OCI-LY1 (cell line): ENCODE results near the gene SLC12A8.

Experiments used
- H2AFZ ChIP-seq: fragments of 200-600 bp; sonication (generic), shearing (Covaris generic); 2 replicates; pipeline ENCODE4 v1.6.0; 2014; ENCODE audit warnings: antibody characterized with exemption, mild to moderate bottlenecking, low read length
- H3F3A ChIP-seq: fragments of 200-600 bp; sonication (generic), shearing (Covaris generic); 2 replicates; pipeline ENCODE4 v1.6.0; 2014; ENCODE audit warnings: mild to moderate bottlenecking, antibody characterized with exemption, low read length, moderate library complexity; ENCODE audit not compliant: insufficient read depth
- H3K27ac ChIP-seq: fragments of 200-600 bp; sonication (generic); 2 replicates; pipeline ENCODE4 v1.5.1; 2014; ENCODE audit warnings: low read length, mixed run types, mild to moderate bottlenecking, low read depth; ENCODE audit not compliant: poor library complexity, severe bottlenecking
- H3K27me3 ChIP-seq: fragments of 200-600 bp; sonication (generic); 2 replicates; pipeline ENCODE4 v1.6.0; 2014; ENCODE audit warnings: antibody characterized with exemption, mild to moderate bottlenecking, low read length, moderate library complexity; ENCODE audit not compliant: insufficient read depth
- H3K36me3 ChIP-seq: fragments of 200-600 bp; sonication (generic); 2 replicates; pipeline ENCODE4 v1.6.1; 2014; ENCODE audit warnings: mild to moderate bottlenecking, antibody characterized with exemption, low read length, moderate library complexity, mixed read lengths; ENCODE audit not compliant: insufficient read depth
- H3K4me1 ChIP-seq: fragments of 200-600 bp; sonication (generic); 2 replicates; pipeline ENCODE4 v1.5.1; 2014; ENCODE audit warnings: mild to moderate bottlenecking, low read length, moderate library complexity; ENCODE audit not compliant: insufficient read depth, severe bottlenecking
- H3K4me2 ChIP-seq: fragments of 200-600 bp; sonication (generic), shearing (Covaris generic); 2 replicates; pipeline ENCODE4 v1.6.1; 2014; ENCODE audit warnings: low read length
- H3K4me3 ChIP-seq: fragments of 200-600 bp; sonication (generic); 2 replicates; pipeline ENCODE4 v1.5.1; 2014; ENCODE audit warnings: low read length, low read depth, mild to moderate bottlenecking, mixed read lengths; ENCODE audit not compliant: poor library complexity, severe bottlenecking
- H3K79me2 ChIP-seq: fragments of 200-600 bp; shearing (Covaris generic); 2 replicates; pipeline ENCODE4 v1.6.1; 2016; ENCODE audit warnings: mixed run types, low read length, mixed read lengths; ENCODE audit not compliant: insufficient read depth
- H3K9ac ChIP-seq: fragments of 200-600 bp; sonication (generic), shearing (Covaris generic); 2 replicates; pipeline ENCODE4 v1.6.1; 2014; ENCODE audit warnings: mild to moderate bottlenecking, low read length, mixed read lengths
- H3K9me2 ChIP-seq: fragments of 200-600 bp; sonication (generic), shearing (Covaris generic); 2 replicates; pipeline ENCODE4 v1.6.1; 2014; ENCODE audit warnings: low read depth, mild to moderate bottlenecking, low read length, mixed read lengths
- H3K9me3 ChIP-seq: fragments of 200-600 bp; shearing (Covaris generic); 2 replicates; pipeline ENCODE4 v1.6.1; 2014; ENCODE audit warnings: low read length, mixed read lengths
- H4K20me1 ChIP-seq: fragments of 200-600 bp; sonication (generic), shearing (Covaris generic); 2 replicates; pipeline ENCODE4 v1.6.0; 2016; ENCODE audit warnings: mild to moderate bottlenecking, low read length; ENCODE audit not compliant: insufficient read depth
- EZH2 ChIP-seq: fragments of 200-600 bp; sonication (generic), shearing (Covaris generic); IDR thresholded peaks from 2 replicates; pipeline ENCODE4 v1.8.0; 2017; ENCODE audit warnings: borderline replicate concordance, mixed run types, mild to moderate bottlenecking, antibody characterized with exemption, low read length, moderate library complexity, mixed read lengths
- TF ChIP-seq, protein P1 (sequence below): fragments of 200-600 bp; sonication (generic), shearing (Covaris generic); IDR thresholded peaks from 2 replicates; pipeline ENCODE4 v1.5.1; 2017; ENCODE audit warnings: mild to moderate bottlenecking, antibody characterized with exemption, low read length, moderate library complexity, mixed read lengths

The SLC12A8 gene

DNA sequence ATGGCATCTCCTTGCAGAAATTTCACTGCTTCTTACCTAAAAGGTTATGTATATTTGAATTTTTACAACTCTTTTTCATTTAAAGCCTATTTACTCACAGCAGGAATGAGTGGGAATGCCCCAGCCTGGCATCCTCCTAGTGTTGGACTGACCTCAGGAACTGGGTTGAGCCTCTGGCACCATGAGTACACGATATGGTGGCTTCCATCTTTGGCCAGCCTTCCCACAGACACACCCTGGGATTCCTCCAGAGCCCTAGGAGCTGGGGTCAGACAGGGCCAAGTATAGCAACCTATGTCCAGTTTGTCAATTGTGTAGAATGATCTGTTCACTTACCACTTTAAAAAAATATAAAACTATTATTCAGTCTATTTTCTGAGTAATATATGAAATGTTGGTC, 99.6 kb downstream of the SLC12A8 start:
- Histone ChIP-seq H3K9me2 (no peaks in the 10 kb centered on the region), H3K9ac (no peak overlapping the region), H3F3A (no peaks in the 10 kb centered on the region), H4K20me1 (no peaks in the 10 kb centered on the region), H3K79me2 (no peaks in the 10 kb centered on the region), H3K27ac (no peak overlapping the region), H3K36me3 (no peaks in the 10 kb centered on the region), H3K4me1 (no peaks in the 10 kb centered on the region), H3K9me3 (no peaks in the 10 kb centered on the region), H3K4me3 (no peak overlapping the region), H3K27me3 (no peaks in the 10 kb centered on the region), H3K4me2 (no peak overlapping the region), H2AFZ (no peak overlapping the region)
- TF ChIP-seq, protein P1, sequence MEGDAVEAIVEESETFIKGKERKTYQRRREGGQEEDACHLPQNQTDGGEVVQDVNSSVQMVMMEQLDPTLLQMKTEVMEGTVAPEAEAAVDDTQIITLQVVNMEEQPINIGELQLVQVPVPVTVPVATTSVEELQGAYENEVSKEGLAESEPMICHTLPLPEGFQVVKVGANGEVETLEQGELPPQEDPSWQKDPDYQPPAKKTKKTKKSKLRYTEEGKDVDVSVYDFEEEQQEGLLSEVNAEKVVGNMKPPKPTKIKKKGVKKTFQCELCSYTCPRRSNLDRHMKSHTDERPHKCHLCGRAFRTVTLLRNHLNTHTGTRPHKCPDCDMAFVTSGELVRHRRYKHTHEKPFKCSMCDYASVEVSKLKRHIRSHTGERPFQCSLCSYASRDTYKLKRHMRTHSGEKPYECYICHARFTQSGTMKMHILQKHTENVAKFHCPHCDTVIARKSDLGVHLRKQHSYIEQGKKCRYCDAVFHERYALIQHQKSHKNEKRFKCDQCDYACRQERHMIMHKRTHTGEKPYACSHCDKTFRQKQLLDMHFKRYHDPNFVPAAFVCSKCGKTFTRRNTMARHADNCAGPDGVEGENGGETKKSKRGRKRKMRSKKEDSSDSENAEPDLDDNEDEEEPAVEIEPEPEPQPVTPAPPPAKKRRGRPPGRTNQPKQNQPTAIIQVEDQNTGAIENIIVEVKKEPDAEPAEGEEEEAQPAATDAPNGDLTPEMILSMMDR = no peak
- no peak for TF ChIP-seq EZH2

DNA sequence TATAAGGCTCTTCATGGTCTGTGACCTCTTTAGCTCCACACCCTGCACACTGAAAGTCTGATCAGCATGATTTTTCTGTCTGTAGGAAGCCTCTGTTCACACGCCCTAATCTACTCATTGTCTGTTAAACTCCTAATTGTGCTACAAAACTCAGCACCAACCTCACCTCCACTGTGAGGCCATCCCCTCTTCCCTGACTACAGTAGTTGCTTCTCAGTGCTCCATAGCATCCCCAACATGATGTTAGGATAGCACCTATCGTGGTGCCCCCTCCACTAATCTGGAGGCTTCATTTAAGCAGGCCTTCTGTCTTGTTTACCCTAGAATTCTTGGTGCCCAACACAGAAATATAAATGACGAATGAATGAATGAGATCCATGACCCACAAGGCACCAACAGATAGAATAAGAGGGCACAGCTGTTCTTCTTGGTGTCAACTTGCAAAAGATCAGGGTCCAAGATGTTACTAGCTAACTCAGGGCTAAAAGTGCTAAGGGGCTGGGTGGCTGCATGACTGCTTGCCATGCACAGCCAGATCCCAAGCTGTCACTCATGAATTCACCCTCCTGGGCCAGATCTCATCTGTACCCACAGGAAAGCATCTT, 101.6 kb downstream of the SLC12A8 start:
- Histone ChIP-seq H3K36me3 (no peaks in the 10 kb centered on the region), H3K9me3 (no peaks in the 10 kb centered on the region), H2AFZ (no peak overlapping the region), H3K9me2 (no peaks in the 10 kb centered on the region), H3K4me1 (no peaks in the 10 kb centered on the region), H3K4me2 (no peak overlapping the region), H3K4me3 (no peak overlapping the region), H4K20me1 (no peaks in the 10 kb centered on the region), H3K27me3 (no peaks in the 10 kb centered on the region), H3K79me2 (no peaks in the 10 kb centered on the region), H3K9ac (no peak overlapping the region), H3K27ac (no peak overlapping the region), H3F3A (no peaks in the 10 kb centered on the region)
- TF ChIP-seq, protein P1 = no peak
- no peak for TF ChIP-seq EZH2

DNA sequence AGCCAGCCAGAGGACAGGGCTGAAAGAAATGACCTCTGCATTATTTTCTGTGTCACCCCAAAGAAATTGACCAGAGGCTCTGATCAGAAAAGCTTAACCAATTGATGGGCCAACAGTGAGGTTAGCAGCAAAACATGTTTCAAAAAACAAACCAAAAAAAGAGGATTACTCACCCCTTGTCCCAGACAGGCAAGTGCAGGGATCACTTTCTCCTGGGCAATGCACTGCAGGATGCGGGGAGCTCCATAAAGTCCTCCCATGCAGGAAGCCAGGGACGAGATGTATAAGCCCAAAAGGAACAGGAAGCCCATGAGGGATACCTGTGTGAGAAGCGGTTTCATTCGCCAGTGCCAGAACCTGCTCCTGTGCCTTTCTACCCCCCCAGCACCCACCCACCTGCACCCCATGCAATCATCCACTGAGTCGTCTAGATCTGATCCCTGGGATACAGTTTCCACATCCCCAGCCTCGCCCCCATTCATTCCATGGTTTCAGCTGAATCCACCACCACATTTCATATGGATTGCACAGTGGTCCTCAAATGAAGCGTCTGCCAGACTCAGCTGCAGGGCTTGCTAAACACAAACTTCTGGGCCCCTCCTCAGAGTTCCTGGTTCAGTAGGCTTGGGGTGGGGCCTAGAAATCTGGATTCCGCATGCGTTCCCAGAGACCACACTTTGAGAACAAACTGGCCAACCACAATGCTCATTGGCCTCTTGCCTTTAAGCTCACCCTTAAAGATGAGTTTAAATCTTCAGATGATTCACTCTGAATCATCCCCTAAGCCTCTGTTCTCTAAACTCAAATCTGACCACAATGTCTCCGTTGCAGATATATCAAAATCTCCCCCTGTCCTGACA, 102.3 kb downstream of the SLC12A8 start:
- Histone ChIP-seq H3K9me2 (no peaks in the 10 kb centered on the region), H3K9me3 (no peaks in the 10 kb centered on the region), H3K4me2 (no peak overlapping the region), H3K27ac (no peak overlapping the region), H3K9ac (no peak overlapping the region), H3K27me3 (no peaks in the 10 kb centered on the region), H3K36me3 (no peaks in the 10 kb centered on the region), H3K79me2 (no peaks in the 10 kb centered on the region), H2AFZ (no peak overlapping the region), H3F3A (no peaks in the 10 kb centered on the region), H4K20me1 (no peaks in the 10 kb centered on the region), H3K4me1 (no peaks in the 10 kb centered on the region), H3K4me3 (no peak overlapping the region)
- no peak for TF ChIP-seq EZH2
- TF ChIP-seq, protein P1 = no peak
